ENCODE data around the gene HPCAL4. TPM values are rescaled to one million over a fixed set of nuclear protein-coding genes. Genes with fewer than 3 reads are reported as not detected.
A peak's percentile ranks its signal among the peaks of the same experiment; 100 is the strongest.

Gene HPCAL4
- total RNA-seq, 2 donors from 2014 or later, result not detected

DNA sequence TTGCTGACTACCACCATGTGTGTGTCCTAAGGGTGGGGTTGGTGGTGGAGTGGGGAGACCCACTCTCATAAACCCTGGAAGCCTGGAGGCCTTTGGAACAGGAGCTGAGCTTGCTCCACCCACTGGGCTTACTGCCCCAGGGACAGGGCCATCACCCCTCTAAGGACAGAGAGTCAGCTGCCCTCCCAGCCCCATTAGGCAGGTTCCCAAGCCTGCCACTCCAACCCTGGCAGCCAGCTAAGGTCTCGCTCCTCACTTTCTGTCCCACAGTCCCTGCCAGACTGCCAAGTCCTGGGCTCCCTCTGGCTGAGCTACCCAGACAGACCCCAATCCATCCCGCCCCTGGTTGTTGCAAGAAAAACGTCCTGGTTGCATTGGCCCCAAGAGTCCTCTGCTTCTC is 23.1 kb downstream of the HPCAL4 start:
- no peak for TF ChIP-seq CTCF (conservative IDR thresholded peaks at IDR 0.05)
- Mint-ChIP-seq H3K4me3 (no peak overlapping the region), H3K9me3 (no peaks in the 10 kb centered on the region), H3K4me1 (peaks cover 5% of the 10 kb centered on the region), H3K36me3 (ENCODE audit: low read depth) (no peaks in the 10 kb centered on the region), H3K27ac (no peak overlapping the region), H3K27me3 (ENCODE audit: insufficient read depth) (peaks cover 98% of the 10 kb centered on the region)
- no peak overlapping the region for H3K27ac ChIP-seq (ENCODE audit: low read depth, low read length)
- H3K27me3 ChIP-seq (ENCODE audit: control insufficient read depth, insufficient read depth, low read length, poor library complexity, severe bottlenecking), result peaks cover 94% of the 10 kb centered on the region
- 41 to 65% methylated on average over 2 to 3 of the region's 3 CpGs for WGBS, 2 experiments (ENCODE audit: insufficient coverage in 1 of 2, insufficient read length in 1 of 2)
- H3K36me3 ChIP-seq (ENCODE audit: control insufficient read depth, insufficient read depth, low read length), result no peaks in the 10 kb centered on the region
- H3K9me3 ChIP-seq (ENCODE audit: control insufficient read depth, low read length), result no peaks in the 10 kb centered on the region
- H3K4me3 ChIP-seq (ENCODE audit: low read length), result no peak overlapping the region
- no peaks in the 10 kb centered on the region for H3K4me1 ChIP-seq (ENCODE audit: control insufficient read depth, insufficient read depth, low read length)
- DNase-seq, result no peak
- H3K9ac ChIP-seq (ENCODE audit: extremely low read depth, low read length, poor library complexity, severe bottlenecking), result no peak overlapping the region

DNA sequence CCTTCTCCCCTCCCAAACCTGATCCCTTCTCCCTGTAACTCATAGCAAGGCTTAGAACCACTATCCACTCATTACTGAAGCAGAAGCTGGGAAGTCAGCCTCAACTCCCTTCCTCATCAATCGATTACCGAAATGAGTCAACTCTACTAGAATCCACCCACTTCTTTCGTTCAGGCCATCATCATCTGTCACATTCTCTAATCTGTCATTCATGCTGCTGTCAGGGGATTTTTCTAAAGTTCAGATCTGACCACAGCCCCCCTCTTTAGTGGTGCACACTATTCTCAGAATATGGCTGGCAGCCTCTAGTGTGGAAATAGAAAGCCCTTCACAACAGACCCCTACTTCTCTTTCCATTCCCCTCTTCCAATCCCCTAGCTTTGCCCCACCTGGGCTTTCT is 24.5 kb downstream of the HPCAL4 start:
- Mint-ChIP-seq H3K36me3 (ENCODE audit: low read depth) (no peaks in the 10 kb centered on the region), H3K9me3 (no peaks in the 10 kb centered on the region), H3K27me3 (ENCODE audit: insufficient read depth) (peaks cover 98% of the 10 kb centered on the region), H3K4me1 (peaks cover 5% of the 10 kb centered on the region), H3K27ac (no peak overlapping the region), H3K4me3 (no peak overlapping the region)
- Histone ChIP-seq H3K36me3 (ENCODE audit: control insufficient read depth, insufficient read depth, low read length) (no peaks in the 10 kb centered on the region), H3K27ac (ENCODE audit: low read depth, low read length) (no peak overlapping the region), H3K4me1 (ENCODE audit: control insufficient read depth, insufficient read depth, low read length) (no peaks in the 10 kb centered on the region), H3K4me3 (ENCODE audit: low read length) (no peak overlapping the region), H3K27me3 (ENCODE audit: control insufficient read depth, insufficient read depth, low read length, poor library complexity, severe bottlenecking) (peaks cover 94% of the 10 kb centered on the region), H3K9ac (ENCODE audit: extremely low read depth, low read length, poor library complexity, severe bottlenecking) (no peak overlapping the region), H3K9me3 (ENCODE audit: control insufficient read depth, low read length) (no peaks in the 10 kb centered on the region)
- TF ChIP-seq CTCF (conservative IDR thresholded peaks at IDR 0.05), result no peak
- WGBS, 2 experiments (ENCODE audit: insufficient coverage in 1 of 2, insufficient read length in 1 of 2), result 84 to 88% methylated on average over 3 of the region's 3 CpGs
- no peak for DNase-seq

DNA sequence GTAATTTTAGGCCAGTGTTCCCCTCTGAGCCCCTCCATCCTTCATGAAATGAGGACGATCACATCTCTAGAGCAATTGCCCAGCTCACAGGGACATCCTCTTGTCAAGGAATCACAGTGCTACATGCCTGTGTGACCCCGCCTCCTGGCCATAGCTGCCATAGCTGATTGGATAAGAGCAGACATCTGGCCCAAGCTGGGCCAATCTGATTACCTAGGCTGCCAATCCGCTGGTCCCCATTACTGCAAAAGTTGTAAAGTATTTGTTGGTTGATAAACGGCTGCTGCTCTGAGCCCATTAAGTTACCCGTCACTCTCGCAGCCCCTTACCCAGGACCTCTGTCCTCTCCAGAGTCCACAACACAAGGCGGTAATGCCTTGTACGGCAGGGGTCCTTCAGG is 27.7 kb downstream of the HPCAL4 start:
- Mint-ChIP-seq H3K4me3 (no peak overlapping the region), H3K27me3 (ENCODE audit: insufficient read depth) (peaks cover 99% of the 10 kb centered on the region), H3K9me3 (no peaks in the 10 kb centered on the region), H3K27ac (no peak overlapping the region), H3K36me3 (ENCODE audit: low read depth) (no peaks in the 10 kb centered on the region), H3K4me1 (no peaks in the 10 kb centered on the region)
- H3K27ac ChIP-seq (ENCODE audit: low read depth, low read length), result no peak overlapping the region
- 82 to 88% methylated on average over 6 to 8 of the region's 8 CpGs for WGBS, 2 experiments (ENCODE audit: insufficient coverage in 1 of 2, insufficient read length in 1 of 2)
- peaks cover 94% of the 10 kb centered on the region for H3K27me3 ChIP-seq (ENCODE audit: control insufficient read depth, insufficient read depth, low read length, poor library complexity, severe bottlenecking)
- no peak for TF ChIP-seq CTCF (conservative IDR thresholded peaks at IDR 0.05)
- no peaks in the 10 kb centered on the region for H3K36me3 ChIP-seq (ENCODE audit: control insufficient read depth, insufficient read depth, low read length)
- H3K4me1 ChIP-seq (ENCODE audit: control insufficient read depth, insufficient read depth, low read length), result no peaks in the 10 kb centered on the region
- no peak overlapping the region for H3K9ac ChIP-seq (ENCODE audit: extremely low read depth, low read length, poor library complexity, severe bottlenecking)
- H3K9me3 ChIP-seq (ENCODE audit: control insufficient read depth, low read length), result no peaks in the 10 kb centered on the region
- H3K4me3 ChIP-seq (ENCODE audit: low read length), result no peak overlapping the region
- peak; percentile 74 for DNase-seq
